HG02623 (cell line): ENCODE results near the gene PANX1.
"Not testable (repeated sequence)": the region's sequence is repeated elsewhere in the genome, so short reads cannot be mapped to it uniquely, and the experiment has no call there.

Experiments
- ATAC-seq: cut with Tn5 transposase; IDR thresholded peaks from one replicate; pipeline ENCODE4 v1.9.1; 2021; ENCODE audit warnings: moderate library complexity; ENCODE audit not compliant: unreplicated experiment

The PANX1 gene, protein sequence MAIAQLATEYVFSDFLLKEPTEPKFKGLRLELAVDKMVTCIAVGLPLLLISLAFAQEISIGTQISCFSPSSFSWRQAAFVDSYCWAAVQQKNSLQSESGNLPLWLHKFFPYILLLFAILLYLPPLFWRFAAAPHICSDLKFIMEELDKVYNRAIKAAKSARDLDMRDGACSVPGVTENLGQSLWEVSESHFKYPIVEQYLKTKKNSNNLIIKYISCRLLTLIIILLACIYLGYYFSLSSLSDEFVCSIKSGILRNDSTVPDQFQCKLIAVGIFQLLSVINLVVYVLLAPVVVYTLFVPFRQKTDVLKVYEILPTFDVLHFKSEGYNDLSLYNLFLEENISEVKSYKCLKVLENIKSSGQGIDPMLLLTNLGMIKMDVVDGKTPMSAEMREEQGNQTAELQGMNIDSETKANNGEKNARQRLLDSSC

DNA sequence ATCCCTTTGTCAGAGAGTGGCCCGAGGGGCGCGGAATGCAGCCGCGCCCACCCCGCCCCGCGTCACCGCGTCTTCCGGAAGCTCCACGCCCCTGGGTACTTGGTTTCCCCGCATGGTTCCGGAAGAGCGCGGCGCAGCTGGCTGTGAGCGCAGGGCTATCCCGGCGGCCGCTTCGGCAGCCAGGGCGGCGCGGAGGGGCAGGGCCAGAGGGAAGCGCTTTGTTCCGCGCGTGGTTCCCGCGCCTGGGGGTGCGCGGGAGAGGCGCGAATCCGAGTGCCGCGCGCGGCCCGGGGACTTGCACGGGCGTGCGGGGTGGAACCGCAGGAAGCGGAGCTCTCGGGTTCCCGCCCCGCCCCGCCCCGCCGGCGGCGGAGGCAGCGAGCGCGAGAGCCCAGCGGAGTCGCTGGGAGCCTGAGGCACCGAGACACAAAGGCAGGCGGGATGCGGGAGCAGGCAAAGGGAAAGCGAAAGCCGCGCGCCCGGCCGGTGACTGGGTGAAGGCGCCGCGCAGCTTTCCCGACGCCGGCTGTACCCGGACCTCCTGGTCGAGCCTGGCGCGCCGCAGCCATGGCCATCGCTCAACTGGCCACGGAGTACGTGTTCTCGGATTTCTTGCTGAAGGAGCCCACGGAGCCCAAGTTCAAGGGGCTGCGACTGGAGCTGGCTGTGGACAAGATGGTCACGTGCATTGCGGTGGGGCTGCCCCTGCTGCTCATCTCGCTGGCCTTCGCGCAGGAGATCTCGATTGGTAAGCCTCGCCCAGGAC lies at the start of gene PANX1:
TSS of gene PANX1 (plus strand) at position 96 of the 766 bp plus-strand sequence. CDS start at position 568, 472 bp downstream.
- peak; percentile 85 for ATAC-seq

- ATAC-seq: no peak
Observed at GRCh38 chr11:94084164-94084563, 44.5 kb upstream of the PANX1 start.

DNA sequence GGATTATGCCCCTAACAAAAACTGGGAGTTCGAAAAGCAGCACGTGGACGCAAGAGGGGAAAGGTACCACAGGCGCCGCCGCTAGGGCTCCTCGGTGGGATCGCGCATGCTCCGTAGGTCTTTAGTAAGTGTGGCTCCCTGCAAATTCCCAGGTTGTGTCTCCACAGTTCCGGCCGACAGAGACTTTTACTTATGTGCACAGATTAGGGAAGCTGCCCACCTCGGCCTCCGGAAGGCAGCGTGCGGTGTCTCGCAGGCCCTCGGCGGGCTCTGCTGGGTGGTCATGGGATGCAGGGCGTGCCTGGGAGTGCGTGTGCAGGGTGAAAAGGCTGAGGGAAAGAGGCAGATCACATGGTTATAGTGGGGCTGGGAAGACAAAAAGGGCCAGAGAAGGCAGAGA lies 39.7 kb upstream of the PANX1 start:
- no peak for ATAC-seq

GRCh38 chr11:94089341-94089740 lies 39.3 kb upstream of the PANX1 start:
- no peak for ATAC-seq

DNA sequence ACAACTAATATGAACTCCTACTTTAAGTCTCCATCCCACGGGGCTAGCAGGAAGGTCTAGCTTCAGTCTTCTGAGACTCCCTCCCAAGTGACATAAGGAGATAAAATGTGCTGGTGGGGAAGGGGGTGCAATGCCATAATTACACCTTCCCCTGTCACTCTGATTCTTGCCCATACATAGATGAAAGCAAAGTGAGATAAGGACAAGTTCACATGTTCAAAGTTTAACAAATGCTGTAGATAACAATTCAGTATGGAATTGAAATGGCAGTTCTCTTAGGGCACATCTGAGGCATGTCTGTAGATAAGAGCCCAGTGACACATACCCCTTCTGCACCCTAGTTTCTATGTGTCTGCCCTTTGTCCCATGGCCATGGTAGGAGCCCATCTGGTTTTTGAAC lies 38.2 kb upstream of the PANX1 start:
- ATAC-seq: no peak

GRCh38 chr11:94091091-94091490 lies 37.5 kb upstream of the PANX1 start:
- no peak for ATAC-seq

DNA sequence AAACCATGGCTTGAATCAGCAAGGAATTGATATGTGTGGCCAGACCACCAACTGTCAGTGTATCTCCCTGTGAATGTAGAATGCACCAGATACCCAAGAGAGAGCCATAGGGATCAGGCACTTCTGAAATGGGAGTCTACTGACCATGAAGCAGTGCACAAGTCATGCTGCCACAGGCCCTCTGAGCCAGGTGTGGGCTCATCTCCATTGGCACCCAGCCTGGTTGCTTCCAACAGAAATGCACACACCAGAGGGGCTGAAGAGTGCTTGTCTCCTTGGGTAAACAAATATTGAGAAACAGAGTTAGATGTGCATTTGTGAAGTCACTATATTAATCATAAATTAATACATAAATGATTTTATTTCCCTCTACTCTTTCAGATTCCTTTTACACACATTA lies 28.4 kb upstream of the PANX1 start:
- ATAC-seq: no peak

DNA sequence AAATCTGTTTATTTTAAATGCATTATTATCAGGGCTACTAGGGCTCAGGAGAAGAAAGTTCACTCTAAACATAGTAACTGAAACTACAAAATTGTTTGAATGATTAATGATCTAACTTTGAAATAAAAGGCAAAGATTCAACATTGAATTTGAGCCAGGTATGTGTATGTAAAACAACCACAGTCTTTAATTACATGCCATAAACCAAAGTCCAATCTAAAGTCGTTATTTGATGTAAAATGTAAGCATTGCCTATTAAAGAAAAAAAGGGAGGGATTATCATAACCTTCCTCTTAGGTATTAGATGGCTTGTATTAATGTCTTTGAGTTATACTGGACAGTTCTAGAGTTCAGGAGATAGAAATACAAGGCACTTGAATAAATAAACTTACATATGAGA lies 25.2 kb upstream of the PANX1 start:
- ATAC-seq: no peak

DNA sequence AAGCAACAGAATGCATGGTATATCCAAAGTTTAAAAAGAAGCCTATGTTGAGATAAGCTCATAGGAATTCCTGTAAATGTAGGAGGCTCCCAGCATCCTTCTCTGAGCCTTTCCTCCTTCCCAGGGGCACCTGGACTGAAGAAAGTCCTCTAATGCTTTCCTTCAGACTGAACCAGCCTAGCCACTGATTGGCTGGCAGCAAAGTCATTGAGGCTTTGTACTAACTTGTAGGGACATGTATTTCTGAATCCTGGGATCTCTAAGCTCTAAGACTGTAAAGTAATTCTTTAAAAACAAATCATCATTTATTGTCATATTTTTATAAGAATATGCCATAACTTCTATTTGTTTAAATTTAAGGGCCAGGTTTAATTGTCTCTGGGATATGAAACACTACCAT lies 23.9 kb upstream of the PANX1 start:
- ATAC-seq: no peak

GRCh38 chr11:94106716-94107115 lies 21.9 kb upstream of the PANX1 start:
- ATAC-seq: no peak

GRCh38 chr11:94107363-94107762 lies 21.3 kb upstream of the PANX1 start:
- ATAC-seq: no peak

DNA sequence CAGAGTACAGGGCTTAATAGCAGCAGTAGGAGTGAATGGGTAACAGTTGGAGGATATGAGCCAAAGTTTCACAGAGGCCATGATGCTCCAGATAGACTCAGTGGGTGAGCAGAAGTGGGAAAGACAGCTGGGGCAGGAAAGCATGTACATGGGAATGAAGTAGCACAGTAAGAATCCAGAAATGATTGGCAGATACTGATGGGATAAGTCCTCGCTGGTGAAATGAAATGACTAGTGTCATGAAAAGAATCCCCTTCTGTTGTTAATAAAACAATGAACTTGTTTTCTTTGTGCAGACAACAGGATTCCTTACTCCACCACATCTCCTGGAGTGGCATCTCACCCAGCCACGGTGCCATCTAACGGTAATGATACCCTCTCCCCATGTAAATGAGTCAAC lies 17.4 kb upstream of the PANX1 start:
- no peak for ATAC-seq

DNA sequence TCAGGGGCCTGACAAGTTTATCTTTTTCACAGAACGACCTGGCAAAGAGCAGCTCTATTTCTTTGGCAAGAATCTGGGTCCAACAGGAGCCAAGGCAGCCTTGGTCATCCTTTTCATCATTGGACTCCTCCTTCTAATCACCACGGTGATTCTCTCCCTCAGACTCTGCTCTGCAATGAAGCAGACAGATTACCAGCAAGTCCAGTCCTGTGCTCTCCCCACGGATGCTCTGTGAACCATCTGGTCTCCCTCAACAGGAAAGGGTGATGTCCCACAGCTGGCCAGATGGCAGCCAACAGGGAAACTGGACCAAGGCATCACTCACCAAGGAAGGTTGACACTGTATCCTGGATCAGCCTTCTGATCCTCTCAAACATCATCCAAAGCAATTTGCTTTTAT lies 17.0 kb upstream of the PANX1 start:
- no peak for ATAC-seq

DNA sequence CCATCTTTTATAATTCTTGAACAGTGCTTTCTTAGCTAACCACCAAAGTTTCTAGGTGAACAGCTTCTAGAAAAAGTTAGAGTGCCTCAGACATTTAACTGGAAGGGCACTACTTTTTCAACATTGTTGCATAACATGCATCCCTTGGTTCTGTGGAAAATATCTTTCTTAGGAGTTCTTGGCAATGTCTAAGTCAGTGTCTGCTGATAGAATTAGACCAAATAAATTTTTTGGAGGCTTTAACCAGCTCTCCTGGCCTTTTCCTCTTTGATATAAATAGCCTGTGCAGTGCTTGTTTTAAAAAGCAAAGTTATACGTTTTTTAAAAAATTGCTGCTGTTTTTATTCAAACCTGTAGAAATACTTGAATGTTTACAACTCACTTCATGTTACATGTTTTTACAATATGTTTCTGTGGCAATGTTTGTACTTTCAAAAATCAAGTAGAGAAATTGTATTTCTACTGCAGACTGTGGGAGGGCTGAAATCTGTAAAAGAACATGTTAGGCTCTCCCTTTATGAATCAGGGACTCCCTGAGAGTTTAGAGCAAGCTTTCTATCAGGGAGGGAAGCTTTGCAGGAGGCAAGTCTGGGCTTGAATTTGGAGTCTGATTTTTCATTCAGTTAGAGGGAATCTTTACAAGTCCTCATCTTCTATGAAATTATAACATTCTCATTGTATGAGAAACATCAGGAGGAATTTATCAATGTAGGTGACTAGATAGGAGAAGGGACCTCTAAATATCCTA lies 16.3 kb upstream of the PANX1 start:
- ATAC-seq: no peak

DNA sequence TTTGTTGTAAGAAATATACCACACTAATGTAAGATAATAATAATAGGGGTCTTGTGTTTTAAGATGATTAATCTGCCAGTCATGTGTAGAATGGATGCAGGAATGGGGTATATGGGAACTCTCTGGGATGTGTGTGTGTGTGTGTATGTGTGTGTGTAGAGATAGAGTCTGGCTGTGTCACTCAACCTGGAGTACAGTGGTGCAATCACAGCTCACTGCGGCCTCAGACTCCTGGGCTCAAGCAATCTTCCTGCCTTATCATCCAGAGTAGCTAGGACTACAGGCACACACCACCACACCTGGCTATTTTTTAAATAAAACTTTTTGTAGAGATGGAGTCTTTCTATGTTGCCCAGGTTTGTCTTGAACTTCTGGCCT lies 11.5 kb upstream of the PANX1 start:
- no peak for ATAC-seq

- no peak for ATAC-seq
Observed at GRCh38 chr11:94117871-94118270, 10.8 kb upstream of the PANX1 start.

- ATAC-seq: not testable (repeated sequence)
Observed at GRCh38 chr11:94119676-94120075, 9.0 kb upstream of the PANX1 start.

DNA sequence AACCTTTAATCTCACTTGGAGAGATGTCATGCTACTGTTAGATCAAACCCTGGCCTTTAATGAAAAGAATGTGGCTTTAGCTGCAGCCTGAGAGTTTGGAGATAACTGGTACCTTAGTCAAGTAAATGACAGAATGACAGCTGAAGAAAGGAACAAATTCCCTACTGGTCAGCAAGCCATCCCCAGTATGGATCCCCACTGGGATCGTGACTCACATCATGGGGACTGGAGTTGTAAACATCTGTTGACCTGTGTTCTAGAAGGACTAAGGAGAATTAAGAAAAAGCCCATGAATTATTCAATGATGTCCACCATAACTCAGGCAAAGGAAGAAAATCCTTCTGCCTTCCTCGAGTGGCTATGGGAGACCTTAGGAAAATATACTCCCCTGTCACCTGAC lies 8.1 kb upstream of the PANX1 start:
- ATAC-seq: not testable (repeated sequence)

GRCh38 chr11:94120946-94121345 lies 7.7 kb upstream of the PANX1 start:
- ATAC-seq: no peak

DNA sequence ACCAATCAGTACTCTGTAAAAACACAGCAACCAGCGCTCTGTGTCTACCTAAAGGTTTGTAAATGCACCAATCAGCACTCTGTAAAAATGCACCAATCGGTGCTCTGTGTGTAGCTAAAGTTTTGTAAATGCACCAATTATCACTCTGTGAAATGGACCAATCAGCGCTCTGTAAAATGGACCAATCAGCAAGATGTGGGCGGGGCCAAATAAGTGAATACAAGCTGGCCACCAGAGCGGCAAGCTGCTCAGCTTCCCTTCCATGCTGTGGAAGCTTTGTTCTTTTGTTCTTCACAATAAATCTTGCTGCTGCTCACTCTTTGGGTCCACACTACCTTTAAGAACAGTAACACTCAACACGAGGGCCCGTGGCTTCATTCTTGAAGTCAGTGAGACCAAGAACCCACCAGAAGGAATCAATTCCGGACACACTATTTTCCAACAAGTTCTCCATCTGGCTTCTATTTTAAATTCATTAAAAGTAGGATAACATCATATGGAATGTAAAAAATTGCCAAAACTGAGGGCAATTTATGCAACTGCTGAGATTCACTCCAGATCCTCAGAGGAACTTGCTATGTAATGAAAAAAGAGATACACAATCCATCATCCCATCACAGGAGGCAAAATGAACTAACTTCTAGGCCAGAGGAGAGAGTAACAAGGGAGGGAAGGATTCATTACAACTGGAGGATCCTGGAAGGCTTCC lies 3.1 kb upstream of the PANX1 start:
- no peak for ATAC-seq

DNA sequence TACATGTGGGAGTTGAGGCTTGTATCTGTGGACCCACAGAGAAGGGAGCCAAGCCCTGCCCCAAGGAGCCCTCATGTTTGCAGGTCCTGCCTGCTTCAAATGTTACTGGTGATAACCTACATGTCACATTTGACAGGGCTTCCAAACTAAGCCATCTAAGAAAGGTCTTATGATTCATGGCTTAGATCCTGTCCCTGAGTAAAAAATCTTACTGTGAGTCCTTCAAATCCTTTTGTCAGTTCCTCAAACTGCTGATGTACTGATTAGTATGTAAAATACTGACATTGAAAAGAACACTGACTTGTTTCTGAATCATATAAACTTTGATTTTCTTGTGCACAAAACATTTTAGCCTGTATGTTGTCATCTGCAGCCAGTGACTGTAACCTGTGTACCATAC lies 1.0 kb upstream of the PANX1 start:
- no peak for ATAC-seq
